HepG2 (cell line): ENCODE data around the gene MICALL2.

Experiments used
- MAZ ChIP-seq, 2 experiments: sonication (generic) in 1 of 2; formaldehyde crosslinking in 1 of 2; IDR thresholded peaks; 2 replicates each; pipeline versions ENCODE4 v1.5.0 to v1.6.1; 2012 to 2020; ENCODE audit warnings: low read depth in 2 of 2, mild to moderate bottlenecking in 2 of 2, borderline replicate concordance in 1 of 2, improper control_type of control experiment in 1 of 2, low read length in 1 of 2, missing genetic modification reagents in 1 of 2, moderate library complexity in 1 of 2
- POLR2AphosphoS5 ChIP-seq: IDR thresholded peaks from 2 replicates; pipeline ENCODE4 v1.6.1; 2012; ENCODE audit warnings: low read depth, low read length
- TF ChIP-seq, protein P1 (sequence below): IDR thresholded peaks from 2 replicates; pipeline ENCODE4 v1.6.1; 2012; ENCODE audit warnings: low read length, improper control_type of control experiment

- TF ChIP-seq POLR2AphosphoS5 (no peak), MAZ (IDR thresholded peaks at IDR 0.05; ENCODE audit: borderline replicate concordance, low read depth, low read length) (no peak), MAZ (CRISPR knock-in tag; IDR thresholded peaks at IDR 0.05; ENCODE audit: low read depth) (no peak)
- TF ChIP-seq, protein P1, sequence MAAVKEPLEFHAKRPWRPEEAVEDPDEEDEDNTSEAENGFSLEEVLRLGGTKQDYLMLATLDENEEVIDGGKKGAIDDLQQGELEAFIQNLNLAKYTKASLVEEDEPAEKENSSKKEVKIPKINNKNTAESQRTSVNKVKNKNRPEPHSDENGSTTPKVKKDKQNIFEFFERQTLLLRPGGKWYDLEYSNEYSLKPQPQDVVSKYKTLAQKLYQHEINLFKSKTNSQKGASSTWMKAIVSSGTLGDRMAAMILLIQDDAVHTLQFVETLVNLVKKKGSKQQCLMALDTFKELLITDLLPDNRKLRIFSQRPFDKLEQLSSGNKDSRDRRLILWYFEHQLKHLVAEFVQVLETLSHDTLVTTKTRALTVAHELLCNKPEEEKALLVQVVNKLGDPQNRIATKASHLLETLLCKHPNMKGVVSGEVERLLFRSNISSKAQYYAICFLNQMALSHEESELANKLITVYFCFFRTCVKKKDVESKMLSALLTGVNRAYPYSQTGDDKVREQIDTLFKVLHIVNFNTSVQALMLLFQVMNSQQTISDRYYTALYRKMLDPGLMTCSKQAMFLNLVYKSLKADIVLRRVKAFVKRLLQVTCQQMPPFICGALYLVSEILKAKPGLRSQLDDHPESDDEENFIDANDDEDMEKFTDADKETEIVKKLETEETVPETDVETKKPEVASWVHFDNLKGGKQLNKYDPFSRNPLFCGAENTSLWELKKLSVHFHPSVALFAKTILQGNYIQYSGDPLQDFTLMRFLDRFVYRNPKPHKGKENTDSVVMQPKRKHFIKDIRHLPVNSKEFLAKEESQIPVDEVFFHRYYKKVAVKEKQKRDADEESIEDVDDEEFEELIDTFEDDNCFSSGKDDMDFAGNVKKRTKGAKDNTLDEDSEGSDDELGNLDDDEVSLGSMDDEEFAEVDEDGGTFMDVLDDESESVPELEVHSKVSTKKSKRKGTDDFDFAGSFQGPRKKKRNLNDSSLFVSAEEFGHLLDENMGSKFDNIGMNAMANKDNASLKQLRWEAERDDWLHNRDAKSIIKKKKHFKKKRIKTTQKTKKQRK, result no peak
These were observed 63.8 kb downstream of the MICALL2 start for GRCh38 chr7:1395211-1396070.
